Measurements from ENCODE around the gene FHOD3. TPM values are rescaled to one million over a fixed set of nuclear protein-coding genes. Genes with fewer than 3 reads are reported as not detected.

FHOD3 gene
- total RNA-seq, 1 donor from 2014 or later: 5.9 TPM

GRCh38 chr18:36309436-36310391, 12.2 kb downstream of the FHOD3 start:
- H3K4me2 ChIP-seq (ENCODE audit: low read length): peak overlapping the region; percentile 83
- no peaks in the 10 kb centered on the region for H4K20me1 ChIP-seq (ENCODE audit: insufficient read depth, low read length)
- peak overlapping the region; percentile 99 for H3K27ac ChIP-seq (ENCODE audit: low read depth, low read length)
- Mint-ChIP-seq H3K9me3 (ENCODE audit: unreplicated experiment) (no peaks in the 10 kb centered on the region), H3K36me3 (ENCODE audit: low read depth, unreplicated experiment) (peaks cover 2% of the 10 kb centered on the region), H3K4me3 (ENCODE audit: unreplicated experiment) (peak overlapping the region; percentile 51), H3K4me1 (ENCODE audit: low read depth, unreplicated experiment) (peaks cover 64% of the 10 kb centered on the region), H3K27ac (ENCODE audit: unreplicated experiment) (peak overlapping the region; percentile 85), H3K27me3 (ENCODE audit: low read depth, unreplicated experiment) (no peaks in the 10 kb centered on the region)
- peak overlapping the region; percentile 21 for H2AFZ ChIP-seq (ENCODE audit: low read depth, low read length)
- TF ChIP-seq EZH2 (IDR thresholded peaks at IDR 0.05; ENCODE audit: insufficient read depth, low read length): no peak
- TF ChIP-seq, protein P1, sequence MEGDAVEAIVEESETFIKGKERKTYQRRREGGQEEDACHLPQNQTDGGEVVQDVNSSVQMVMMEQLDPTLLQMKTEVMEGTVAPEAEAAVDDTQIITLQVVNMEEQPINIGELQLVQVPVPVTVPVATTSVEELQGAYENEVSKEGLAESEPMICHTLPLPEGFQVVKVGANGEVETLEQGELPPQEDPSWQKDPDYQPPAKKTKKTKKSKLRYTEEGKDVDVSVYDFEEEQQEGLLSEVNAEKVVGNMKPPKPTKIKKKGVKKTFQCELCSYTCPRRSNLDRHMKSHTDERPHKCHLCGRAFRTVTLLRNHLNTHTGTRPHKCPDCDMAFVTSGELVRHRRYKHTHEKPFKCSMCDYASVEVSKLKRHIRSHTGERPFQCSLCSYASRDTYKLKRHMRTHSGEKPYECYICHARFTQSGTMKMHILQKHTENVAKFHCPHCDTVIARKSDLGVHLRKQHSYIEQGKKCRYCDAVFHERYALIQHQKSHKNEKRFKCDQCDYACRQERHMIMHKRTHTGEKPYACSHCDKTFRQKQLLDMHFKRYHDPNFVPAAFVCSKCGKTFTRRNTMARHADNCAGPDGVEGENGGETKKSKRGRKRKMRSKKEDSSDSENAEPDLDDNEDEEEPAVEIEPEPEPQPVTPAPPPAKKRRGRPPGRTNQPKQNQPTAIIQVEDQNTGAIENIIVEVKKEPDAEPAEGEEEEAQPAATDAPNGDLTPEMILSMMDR (IDR thresholded peaks at IDR 0.05; ENCODE audit: insufficient read depth, low read depth, low read length): no peak
- no peaks in the 10 kb centered on the region for H3K27me3 ChIP-seq (ENCODE audit: insufficient read depth, low read length)
- peaks cover 42% of the 10 kb centered on the region for H3K4me1 ChIP-seq (ENCODE audit: insufficient read depth, low read length)
- H3K79me2 ChIP-seq (ENCODE audit: insufficient read depth, low read length): peaks cover 41% of the 10 kb centered on the region
- peak overlapping the region; percentile 15 for H3K4me3 ChIP-seq (ENCODE audit: insufficient read depth, low read depth, low read length)
- H3K9me3 ChIP-seq (ENCODE audit: insufficient read depth, low read depth, low read length): no peaks in the 10 kb centered on the region
- no peaks in the 10 kb centered on the region for H3K36me3 ChIP-seq (ENCODE audit: insufficient read depth, low read length)
- H3K9ac ChIP-seq (ENCODE audit: low read length): peak overlapping the region; percentile 79
- FAIRE-seq (peak; percentile 99), DNase-seq (ENCODE audit: low read depth) (peak; percentile 100)

GRCh38 chr18:36311026-36311570, 13.6 kb downstream of the FHOD3 start:
- Histone ChIP-seq H3K9me3 (ENCODE audit: insufficient read depth, low read depth, low read length) (no peaks in the 10 kb centered on the region), H4K20me1 (ENCODE audit: insufficient read depth, low read length) (no peaks in the 10 kb centered on the region), H3K4me3 (ENCODE audit: insufficient read depth, low read depth, low read length) (no peak overlapping the region), H3K9ac (ENCODE audit: low read length) (no peak overlapping the region), H3K36me3 (ENCODE audit: insufficient read depth, low read length) (no peaks in the 10 kb centered on the region), H3K27me3 (ENCODE audit: insufficient read depth, low read length) (no peaks in the 10 kb centered on the region), H3K27ac (ENCODE audit: low read depth, low read length) (peak overlapping the region; percentile 99), H3K4me2 (ENCODE audit: low read length) (no peak overlapping the region), H2AFZ (ENCODE audit: low read depth, low read length) (no peak overlapping the region), H3K4me1 (ENCODE audit: insufficient read depth, low read length) (peaks cover 56% of the 10 kb centered on the region), H3K79me2 (ENCODE audit: insufficient read depth, low read length) (peaks cover 30% of the 10 kb centered on the region)
- no peak overlapping the region for H3K4me3 Mint-ChIP-seq (ENCODE audit: unreplicated experiment)
- H3K4me1 Mint-ChIP-seq (ENCODE audit: low read depth, unreplicated experiment): peaks cover 74% of the 10 kb centered on the region
- H3K27ac Mint-ChIP-seq (ENCODE audit: unreplicated experiment): peak overlapping the region; percentile 42
- TF ChIP-seq, protein P1 (IDR thresholded peaks at IDR 0.05; ENCODE audit: insufficient read depth, low read depth, low read length): no peak
- TF ChIP-seq EZH2 (IDR thresholded peaks at IDR 0.05; ENCODE audit: insufficient read depth, low read length): no peak
- FAIRE-seq: no peak
- no peaks in the 10 kb centered on the region for H3K27me3 Mint-ChIP-seq (ENCODE audit: low read depth, unreplicated experiment)
- H3K36me3 Mint-ChIP-seq (ENCODE audit: low read depth, unreplicated experiment): peaks cover 2% of the 10 kb centered on the region
- DNase-seq (ENCODE audit: low read depth): no peak
- H3K9me3 Mint-ChIP-seq (ENCODE audit: unreplicated experiment): no peaks in the 10 kb centered on the region
